Endothelial cell of hepatic sinusoid (primary cell): ENCODE results near the gene PRKCA.
"Not testable (repeated sequence)": the region's sequence is repeated elsewhere in the genome, so short reads cannot be mapped to it uniquely, and the experiment has no call there.

Experiments used
- in situ Hi-C: cut with HindIII; loops from 2 replicates; pipeline ENCODE4 v1.10.0; 2017; ENCODE audit warnings: low sequenced_read_pairs

The PRKCA gene

DNA sequence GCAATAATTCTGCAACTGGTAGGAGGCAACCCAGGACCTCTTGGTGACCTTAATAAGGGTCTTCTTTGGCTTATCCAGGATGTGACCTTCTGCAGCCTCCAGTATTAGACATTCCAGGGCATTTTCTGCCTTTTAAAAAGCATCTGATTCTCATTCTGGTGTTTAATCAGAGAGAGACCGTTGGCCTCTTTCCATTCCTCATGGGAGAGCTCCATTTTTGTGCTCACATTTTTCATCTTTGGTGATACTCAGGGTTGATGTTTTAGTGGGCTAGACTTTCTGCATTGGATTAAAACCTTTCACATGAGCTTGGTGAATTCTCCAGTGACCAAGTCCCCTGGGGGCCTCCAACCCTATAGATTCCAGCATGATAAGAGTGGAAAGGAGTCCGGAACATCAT lies 382.3 kb downstream of the PRKCA start:
- in situ Hi-C loops: no loop called here

DNA sequence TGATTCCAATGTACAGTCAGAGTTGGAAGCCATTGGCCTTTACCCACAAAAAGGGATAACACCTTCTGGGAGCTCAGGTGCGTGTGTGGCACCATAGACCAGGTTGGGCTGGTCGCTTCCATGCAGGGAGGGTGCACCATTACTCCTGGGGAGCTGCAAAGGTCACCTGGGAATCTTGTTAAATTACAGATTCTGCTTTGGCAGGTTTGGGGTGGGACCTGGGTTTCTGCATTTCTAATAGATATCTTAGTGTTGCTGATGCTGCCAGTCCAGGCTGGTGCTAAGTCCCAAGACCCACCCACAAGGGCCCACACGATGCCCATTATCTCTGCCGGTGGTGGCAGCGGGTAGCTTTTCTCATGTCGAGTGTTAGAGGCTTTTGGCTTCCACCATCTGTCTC lies 384.2 kb downstream of the PRKCA start:
- in situ Hi-C loops: no loop called here

- in situ Hi-C loops: no loop called here
Observed at GRCh38 chr17:66687570-66688284, 385.3 kb downstream of the PRKCA start.

DNA sequence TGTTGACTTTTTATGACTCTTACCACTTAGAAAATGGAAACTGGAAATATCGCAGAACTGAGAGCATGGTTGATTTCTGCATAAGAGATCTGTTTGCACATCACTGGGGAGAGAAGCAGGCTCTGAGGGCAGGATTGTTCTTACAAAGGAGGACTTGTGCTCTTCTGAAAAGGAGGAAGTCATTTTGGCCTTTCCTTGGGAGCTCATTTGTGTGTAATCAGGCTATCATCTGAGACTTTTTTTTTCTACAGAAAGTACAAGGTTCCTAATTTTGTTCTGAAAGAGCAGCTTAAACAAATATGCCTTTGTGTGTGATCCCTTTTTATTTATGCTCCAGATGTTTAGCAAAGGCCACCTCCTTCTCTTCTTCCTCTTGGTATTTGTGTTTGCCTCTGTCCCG lies 386.8 kb downstream of the PRKCA start:
- in situ Hi-C loops: no loop called here

GRCh38 chr17:66690166-66690565 lies 387.8 kb downstream of the PRKCA start:
- in situ Hi-C loops: no loop called here

DNA sequence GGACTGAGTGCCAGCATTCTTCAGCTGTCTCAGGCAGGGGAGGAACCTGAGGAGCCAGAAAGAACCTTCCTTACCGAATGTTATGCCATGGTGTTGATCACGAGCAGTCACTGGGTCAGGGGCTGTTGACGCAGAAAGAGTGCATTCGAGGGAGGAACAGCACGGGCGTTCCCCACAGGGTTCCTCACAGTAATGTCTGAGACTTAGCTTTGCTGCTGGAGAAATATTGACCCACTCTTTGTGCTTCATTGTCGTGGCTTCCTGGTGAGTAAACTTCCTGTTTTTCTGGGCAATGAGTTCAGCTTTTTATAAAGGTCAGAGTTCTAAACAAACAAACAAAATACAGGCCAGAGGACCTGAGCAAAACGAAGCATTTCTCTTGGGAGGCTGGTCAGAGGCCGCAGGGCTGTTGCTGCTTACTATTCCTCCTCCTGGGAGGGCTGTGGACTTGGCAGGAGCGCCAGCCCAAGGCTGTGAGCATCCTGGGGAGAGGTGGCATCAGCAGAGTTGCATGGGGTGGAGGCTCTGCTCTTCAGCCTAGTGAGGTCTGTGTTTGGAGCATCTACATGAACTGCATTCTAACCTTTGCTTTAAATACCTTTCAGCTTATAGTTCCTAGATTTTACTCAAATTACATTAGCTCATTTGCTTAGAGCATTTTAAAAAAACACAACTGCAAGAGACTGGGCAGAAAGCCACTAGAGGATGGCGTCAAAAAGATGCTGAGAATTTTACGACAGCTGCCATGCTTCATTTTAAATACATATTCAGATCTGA lies 389.4 kb downstream of the PRKCA start:
- in situ Hi-C loops: no loop called here

DNA sequence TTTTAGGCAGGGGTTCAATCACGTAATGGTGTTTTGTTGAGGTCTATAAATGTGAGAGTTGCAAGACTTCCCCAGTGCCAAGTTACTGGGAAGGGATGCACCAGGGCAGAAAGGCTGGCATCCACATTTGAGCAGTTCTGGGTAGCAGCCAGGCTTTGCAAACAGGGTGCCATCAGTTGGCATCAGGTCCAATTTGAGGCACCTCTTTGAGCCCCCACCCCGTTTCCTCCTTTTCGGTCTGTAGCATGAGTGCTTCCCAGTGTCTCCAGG lies 389.9 kb downstream of the PRKCA start:
- in situ Hi-C loops: no loop called here

DNA sequence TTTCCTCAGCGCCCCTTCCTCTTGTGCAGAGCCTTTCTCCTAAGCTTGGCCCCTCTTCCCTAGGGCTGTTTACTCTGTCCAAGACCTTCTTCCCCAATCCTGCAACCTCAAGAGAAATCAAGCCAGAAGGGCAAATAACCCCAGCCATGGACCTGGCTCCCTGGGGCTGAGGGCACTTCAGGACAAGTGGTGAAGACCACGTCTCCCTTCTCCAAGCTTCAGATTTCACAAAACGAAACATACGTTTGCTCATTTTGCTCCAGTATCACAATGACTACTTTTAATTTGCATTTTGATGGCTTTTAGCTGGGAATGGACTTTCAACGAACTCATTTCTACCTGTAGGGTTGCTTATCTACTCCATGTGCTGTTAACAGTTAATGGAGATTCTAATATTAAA lies 392.7 kb downstream of the PRKCA start:
- in situ Hi-C loops: no loop called here

DNA sequence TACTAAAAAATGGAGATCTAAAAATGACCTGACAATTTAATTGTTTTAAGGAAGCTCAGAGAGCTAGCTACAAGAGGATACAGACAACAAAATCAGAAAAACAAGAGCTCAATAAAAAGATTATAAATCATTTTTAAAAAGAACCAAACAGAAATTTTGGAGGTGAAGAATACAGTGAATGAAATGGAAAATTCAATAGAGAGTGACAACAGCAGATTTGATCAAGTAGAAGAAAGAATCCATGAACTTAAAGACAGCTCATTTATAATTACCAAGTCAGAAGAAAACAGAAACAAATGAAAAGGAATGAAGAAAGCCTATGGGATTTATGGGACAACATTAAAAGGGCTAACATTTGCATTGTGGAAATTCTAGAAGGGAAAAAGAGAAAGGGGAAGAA lies 395.9 kb downstream of the PRKCA start:
- in situ Hi-C loops: no loop called here

DNA sequence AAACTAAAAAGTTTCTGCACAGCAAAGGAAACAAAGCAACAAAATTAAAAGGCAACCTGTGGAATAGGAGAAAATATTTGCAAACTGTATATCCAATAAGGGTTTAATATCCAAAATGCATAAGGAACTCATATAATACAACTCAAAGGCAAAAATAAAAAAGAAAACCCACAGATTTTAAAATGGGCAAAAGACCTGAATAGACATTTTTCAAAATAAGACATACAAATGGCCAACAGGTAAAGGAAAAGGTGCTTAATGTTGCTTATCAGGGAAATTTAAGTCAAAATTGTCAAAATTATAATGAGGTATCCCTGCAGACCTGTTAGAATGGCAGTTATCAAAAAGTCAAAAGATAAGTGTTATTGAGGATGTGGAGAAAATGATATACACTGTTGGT lies 399.0 kb downstream of the PRKCA start:
- in situ Hi-C loops: no loop called here

DNA sequence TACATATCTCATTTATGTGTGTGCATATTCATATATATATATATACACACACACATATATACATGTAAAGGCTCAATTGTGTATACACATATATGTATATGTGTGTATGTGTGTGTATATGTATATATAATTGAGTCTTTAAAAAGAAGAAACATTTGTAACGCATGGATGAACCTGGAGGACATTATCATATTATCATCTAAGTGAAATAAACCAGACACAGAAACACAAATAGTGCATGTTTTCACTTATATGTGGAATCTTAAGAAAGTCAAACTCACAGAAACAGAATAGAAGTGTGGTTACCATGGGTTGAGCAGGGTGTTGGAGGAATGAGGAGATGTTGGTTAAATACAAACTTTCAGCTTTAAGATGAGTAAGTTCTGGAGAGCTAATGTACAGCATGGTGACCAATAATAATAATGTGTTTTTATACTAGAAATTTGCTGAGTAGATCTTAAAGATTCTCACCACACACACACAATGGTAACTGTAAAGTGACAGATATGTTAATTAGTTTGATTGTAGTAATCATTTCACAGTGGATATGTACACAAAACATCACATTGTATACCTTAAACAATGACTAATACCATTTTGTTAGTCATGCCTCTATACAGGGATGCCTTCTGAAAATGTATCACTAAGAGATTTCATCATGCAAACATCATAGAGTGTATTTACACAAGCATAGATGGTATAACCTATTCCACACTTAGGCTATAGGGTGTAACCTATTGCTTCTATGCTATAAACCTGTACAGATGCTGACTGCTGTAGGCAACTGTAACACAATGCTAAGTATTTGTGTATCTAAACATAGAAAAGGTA lies 399.9 kb downstream of the PRKCA start:
- in situ Hi-C loops: no loop called here

GRCh38 chr17:66704858-66705520 lies 402.6 kb downstream of the PRKCA start:
- in situ Hi-C loops: no loop called here

- in situ Hi-C loops: no loop called here
Observed at GRCh38 chr17:66706851-66707450, 404.5 kb downstream of the PRKCA start.

- in situ Hi-C loops: no loop called here
Observed at GRCh38 chr17:66711401-66711800, 409.0 kb downstream of the PRKCA start.

DNA sequence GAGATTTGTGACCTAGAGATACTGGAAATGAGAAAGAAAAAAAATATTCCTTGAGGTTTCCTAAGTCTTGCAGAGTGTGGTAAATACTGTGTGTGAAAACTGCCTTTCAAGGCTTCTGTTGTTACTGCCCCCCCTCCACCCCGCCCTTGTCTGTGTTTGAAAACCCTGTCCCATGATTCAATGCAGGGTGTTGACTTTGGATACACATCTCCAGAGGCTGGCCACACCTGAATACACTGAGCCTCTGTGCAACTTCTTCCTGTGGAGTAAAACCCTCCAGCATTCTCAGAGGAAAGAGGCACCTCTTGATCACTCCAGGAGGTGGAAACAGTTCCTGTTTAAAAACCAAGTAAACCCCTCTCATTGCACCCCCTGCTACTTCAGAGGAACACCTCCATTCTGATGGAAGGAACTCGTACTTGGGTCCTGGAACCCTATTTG lies 409.5 kb downstream of the PRKCA start:
- in situ Hi-C loops: no loop called here

DNA sequence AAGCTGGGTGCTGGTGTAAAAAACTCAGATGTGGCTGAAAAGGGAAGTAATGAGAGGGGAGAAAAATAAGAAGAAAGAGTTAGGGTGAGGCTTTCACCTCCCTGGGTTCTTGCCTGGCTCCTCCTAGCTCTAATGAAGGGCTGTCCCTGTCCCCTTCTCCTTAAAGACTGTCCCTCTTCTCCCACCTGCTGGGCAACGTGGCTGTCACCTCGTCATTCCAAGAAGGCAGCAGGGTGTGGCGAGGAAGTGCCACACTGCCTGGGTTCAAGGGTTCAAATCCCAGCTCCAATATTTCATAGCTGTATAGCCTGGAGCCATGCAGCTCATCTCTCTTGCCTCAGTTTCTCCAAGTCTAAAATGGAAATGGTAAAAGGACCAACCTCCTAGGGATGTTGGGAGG lies 410.0 kb downstream of the PRKCA start:
- in situ Hi-C loops: no loop called here

- in situ Hi-C loops: not testable (repeated sequence)
Observed at GRCh38 chr17:66713021-66713532, 410.7 kb downstream of the PRKCA start.

GRCh38 chr17:66713533-66714042 lies 411.2 kb downstream of the PRKCA start:
- in situ Hi-C loops: no loop called here

GRCh38 chr17:66714046-66715023 lies 411.9 kb downstream of the PRKCA start:
- in situ Hi-C loops: no loop called here
